Keratinocyte (primary cell): Measurements from ENCODE around the gene SLC46A3. TPM values are rescaled to one million over a fixed set of nuclear protein-coding genes. Genes with fewer than 3 reads are reported as not detected.

Experiments
- DNase-seq: peaks from one replicate; pipeline ENCODE4 v3.0.0-alpha.2; 2011; ENCODE audit warnings: low read depth, missing footprints, low spot score
- FAIRE-seq: peaks from 2 replicates; lab custom pipeline; 2011; peaks lifted over from hg19 to GRCh38; lab: Jason Lieb, UNC
- H2AFZ ChIP-seq: 2 replicates; pipeline ENCODE4 v1.6.0; 2012; ENCODE audit warnings: low read length, control low read depth, inconsistent platforms; ENCODE audit not compliant: control insufficient read depth
- H3K27ac ChIP-seq: 2 replicates; pipeline ENCODE4 v1.5.1; 2011; ENCODE audit warnings: low read length; ENCODE audit not compliant: control insufficient read depth, insufficient read depth
- H3K27me3 ChIP-seq: 3 replicates; pipeline ENCODE4 v1.6.0; 2011; ENCODE audit warnings: low read length; ENCODE audit not compliant: control insufficient read depth, insufficient read depth; ENCODE audit errors: extremely low read depth
- H3K36me3 ChIP-seq, 2 experiments: 2 replicates in 1 of 2; 3 replicates in 1 of 2; pipeline ENCODE4 v1.5.1; 2011; ENCODE audit warnings: low read length in 2 of 2, mild to moderate bottlenecking in 1 of 2; ENCODE audit not compliant: control insufficient read depth in 2 of 2, insufficient read depth in 2 of 2; ENCODE audit errors: extremely low read depth in 1 of 2
- H3K4me1 ChIP-seq: 3 replicates; pipeline ENCODE4 v1.5.1; 2011; ENCODE audit warnings: low read length; ENCODE audit not compliant: control insufficient read depth, insufficient read depth; ENCODE audit errors: extremely low read depth
- H3K4me2 ChIP-seq: 3 replicates; pipeline ENCODE4 v1.6.0; 2011; ENCODE audit warnings: low read depth, low read length; ENCODE audit not compliant: control insufficient read depth, insufficient read depth; ENCODE audit errors: extremely low read depth
- H3K4me3 ChIP-seq, 3 experiments: fragments of 200-600 bp in 1 of 3; sonication (generic) in 1 of 3; 2 replicates in 2 of 3; 3 replicates in 1 of 3; pipeline ENCODE4 v1.5.1; 2011 to 2016; ENCODE audit warnings: low read length in 3 of 3, mild to moderate bottlenecking in 3 of 3, control low read depth in 2 of 3, inconsistent platforms in 1 of 3, low read depth in 1 of 3, mixed read lengths in 1 of 3, mixed run types in 1 of 3, moderate library complexity in 1 of 3; ENCODE audit not compliant: control insufficient read depth in 2 of 3, insufficient read depth in 2 of 3; ENCODE audit errors: extremely low read depth in 1 of 3
- H3K79me2 ChIP-seq: 2 replicates; pipeline ENCODE4 v1.6.0; 2012; ENCODE audit warnings: low read length; ENCODE audit not compliant: control insufficient read depth, insufficient read depth
- H3K9ac ChIP-seq: 3 replicates; pipeline ENCODE4 v1.6.0; 2011; ENCODE audit warnings: low read length; ENCODE audit not compliant: control insufficient read depth, insufficient read depth; ENCODE audit errors: extremely low read depth
- H3K9me1 ChIP-seq: 3 replicates; pipeline ENCODE4 v1.6.0; 2011; ENCODE audit warnings: low read length; ENCODE audit not compliant: control insufficient read depth, insufficient read depth; ENCODE audit errors: extremely low read depth
- H3K9me3 ChIP-seq: 2 replicates; pipeline ENCODE4 v1.5.1; 2012; ENCODE audit warnings: low read depth, low read length; ENCODE audit not compliant: control insufficient read depth
- H4K20me1 ChIP-seq: 3 replicates; pipeline ENCODE4 v1.6.0; 2011; ENCODE audit warnings: low read length; ENCODE audit not compliant: control insufficient read depth, insufficient read depth; ENCODE audit errors: extremely low read depth
- EZH2 ChIP-seq: IDR thresholded peaks from one replicate; pipeline ENCODE4 v1.6.1; 2012; ENCODE audit warnings: inconsistent platforms, mild to moderate bottlenecking, low read length, moderate library complexity
- dilution Hi-C: fragments of 300-500 bp; cut with MboI; formaldehyde crosslinking; loops from one replicate; pipeline ENCODE4 v1.7.0; 2020; ENCODE audit warnings: low sequenced_read_pairs; ENCODE audit not compliant: extremely low pct_ligation_motif_present
- polyA plus RNA-seq, 5 experiments: library from polyadenylated mRNA; depleted of rRNA in 3 of 5; stranded (reverse) in 3 of 5; stranded (forward) in 1 of 5; unstranded in 1 of 5; fragments of >200 nt; gene quantifications; 1 replicate in 1 of 5; 2 replicates in 3 of 5; 3 replicates in 1 of 5; pipeline versions ENCODE4 v1.2.1 to v1.2.3, GENCODE V29; 2011 to 2012; ENCODE audit warnings: missing spikeins in 2 of 5, low read depth in 1 of 5, low replicate concordance in 1 of 5
- TF ChIP-seq, protein P1 (sequence below), 3 experiments: IDR thresholded peaks in 1 of 3; conservative IDR thresholded peaks in 1 of 3; optimal IDR thresholded peaks in 1 of 3; 2 replicates in 2 of 3; 3 replicates in 1 of 3; pipeline versions ENCODE3 to v1.5.1; 2011; ENCODE audit warnings: low read length in 3 of 3, mild to moderate bottlenecking in 3 of 3, moderate library complexity in 2 of 3, control low read depth in 1 of 3, inconsistent platforms in 1 of 3; ENCODE audit not compliant: insufficient read depth in 2 of 3; ENCODE audit errors: extremely low read depth in 1 of 3

Gene SLC46A3
- polyA plus RNA-seq, 1 donor (not counting 4 experiments of a cell fraction or from before 2014, with no cell fraction given), result 14.1 TPM

GRCh38 chr13:28707629-28708427 lies 10.9 kb downstream of the SLC46A3 start:
- Histone ChIP-seq H3K9ac (no peak overlapping the region), H3K4me3 (no peak overlapping the region), H3K27ac (no peak overlapping the region), H4K20me1 (no peaks in the 10 kb centered on the region), H3K36me3 (peaks cover 0 to 6% of the 10 kb centered on the region in 2 experiments), H3K79me2 (no peaks in the 10 kb centered on the region), H3K9me3 (no peaks in the 10 kb centered on the region), H3K27me3 (no peaks in the 10 kb centered on the region), H3K9me1 (no peaks in the 10 kb centered on the region), H3K4me1 (peaks cover 3% of the 10 kb centered on the region), H2AFZ (no peak overlapping the region), H3K4me2 (no peak overlapping the region)
- DNase-seq, result no peak
- no peak for TF ChIP-seq EZH2
- TF ChIP-seq, protein P1, sequence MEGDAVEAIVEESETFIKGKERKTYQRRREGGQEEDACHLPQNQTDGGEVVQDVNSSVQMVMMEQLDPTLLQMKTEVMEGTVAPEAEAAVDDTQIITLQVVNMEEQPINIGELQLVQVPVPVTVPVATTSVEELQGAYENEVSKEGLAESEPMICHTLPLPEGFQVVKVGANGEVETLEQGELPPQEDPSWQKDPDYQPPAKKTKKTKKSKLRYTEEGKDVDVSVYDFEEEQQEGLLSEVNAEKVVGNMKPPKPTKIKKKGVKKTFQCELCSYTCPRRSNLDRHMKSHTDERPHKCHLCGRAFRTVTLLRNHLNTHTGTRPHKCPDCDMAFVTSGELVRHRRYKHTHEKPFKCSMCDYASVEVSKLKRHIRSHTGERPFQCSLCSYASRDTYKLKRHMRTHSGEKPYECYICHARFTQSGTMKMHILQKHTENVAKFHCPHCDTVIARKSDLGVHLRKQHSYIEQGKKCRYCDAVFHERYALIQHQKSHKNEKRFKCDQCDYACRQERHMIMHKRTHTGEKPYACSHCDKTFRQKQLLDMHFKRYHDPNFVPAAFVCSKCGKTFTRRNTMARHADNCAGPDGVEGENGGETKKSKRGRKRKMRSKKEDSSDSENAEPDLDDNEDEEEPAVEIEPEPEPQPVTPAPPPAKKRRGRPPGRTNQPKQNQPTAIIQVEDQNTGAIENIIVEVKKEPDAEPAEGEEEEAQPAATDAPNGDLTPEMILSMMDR (optimal IDR thresholded peaks at IDR 0.05 in 1 of 3, IDR thresholded peaks at IDR 0.05 in 1 of 3, conservative IDR thresholded peaks at IDR 0.05 in 1 of 3; ENCODE audit: extremely low read depth in 1 of 3, insufficient read depth in 2 of 3, low read length in 3 of 3), result no peak
- no peak for FAIRE-seq
- dilution Hi-C loops, result no loop called here

DNA sequence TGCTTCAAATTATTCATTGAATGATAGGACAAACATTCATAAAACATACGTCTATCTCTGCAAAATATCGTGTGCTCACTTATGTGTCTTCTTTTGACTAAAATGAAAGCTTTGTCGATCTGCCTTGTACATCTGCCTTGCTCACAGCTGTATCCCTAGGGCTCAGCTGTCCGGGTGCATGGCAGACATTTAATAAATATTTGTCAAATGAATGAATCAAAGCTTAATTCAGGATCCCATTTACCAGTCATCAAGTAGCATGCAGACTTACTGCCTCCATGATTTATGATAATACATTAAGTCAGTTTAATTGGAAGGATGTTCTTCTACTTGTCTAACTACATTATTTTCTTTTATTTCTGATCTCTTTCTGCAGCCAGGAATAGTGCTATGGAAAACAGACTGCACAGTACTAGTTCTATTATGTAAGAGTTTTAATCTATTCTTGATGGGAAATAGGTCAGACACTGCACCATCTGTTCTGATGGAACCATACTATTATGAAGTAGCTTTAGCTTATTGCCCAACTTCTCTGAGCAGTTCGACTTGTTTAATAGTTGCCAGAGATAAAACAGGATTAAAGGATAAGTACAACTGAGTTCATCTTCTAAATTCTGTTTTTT lies 13.2 kb downstream of the SLC46A3 start:
- Histone ChIP-seq H3K9me1 (no peaks in the 10 kb centered on the region), H3K9ac (no peak overlapping the region), H3K4me1 (peaks cover 3% of the 10 kb centered on the region), H4K20me1 (no peaks in the 10 kb centered on the region), H3K4me3 (no peak overlapping the region), H3K4me2 (no peak overlapping the region), H3K79me2 (no peaks in the 10 kb centered on the region), H3K9me3 (no peaks in the 10 kb centered on the region), H3K36me3 (peaks cover 0 to 4% of the 10 kb centered on the region in 2 experiments), H3K27ac (no peak overlapping the region), H3K27me3 (no peaks in the 10 kb centered on the region), H2AFZ (no peak overlapping the region)
- DNase-seq, result no peak
- no peak for FAIRE-seq
- TF ChIP-seq, protein P1 (optimal IDR thresholded peaks at IDR 0.05 in 1 of 3, IDR thresholded peaks at IDR 0.05 in 1 of 3, conservative IDR thresholded peaks at IDR 0.05 in 1 of 3; ENCODE audit: extremely low read depth in 1 of 3, insufficient read depth in 2 of 3, low read length in 3 of 3), result no peak
- no peak for TF ChIP-seq EZH2
- dilution Hi-C loops, result no loop called here
